Fibroblast of the aortic adventitia (primary cell): ENCODE data around the gene TMEM229B. TPM values are rescaled to one million over a fixed set of nuclear protein-coding genes. Genes with fewer than 3 reads are reported as not detected.
"Not testable (repeated sequence)": the region's sequence is repeated elsewhere in the genome, so short reads cannot be mapped to it uniquely, and the experiment has no call there.

ENCODE experiments used
- DNase-seq: peaks from one replicate; pipeline ENCODE4 v3.0.0-alpha.2; 2010; ENCODE audit warnings: low read depth
- H3K4me3 ChIP-seq: 2 replicates; pipeline ENCODE4 v1.5.1; 2011; ENCODE audit warnings: low read depth, mild to moderate bottlenecking, control low read depth, low read length, moderate library complexity
- CTCF ChIP-seq: IDR thresholded peaks from 2 replicates; pipeline ENCODE4 v1.5.1; 2011; ENCODE audit warnings: mild to moderate bottlenecking, low read length, control low read depth, inconsistent platforms; ENCODE audit not compliant: insufficient read depth
- total RNA-seq: library from RNA; depleted of rRNA; stranded (reverse); fragments of >200 nt; gene quantifications from 2 replicates; pipeline ENCODE4 v1.2.3, GENCODE V29; 2012; ENCODE audit warnings: low replicate concordance

Gene TMEM229B
- total RNA-seq, 1 donor, result 0.81 TPM

- H3K4me3 ChIP-seq, result no peak overlapping the region
- TF ChIP-seq CTCF, result no peak
- DNase-seq, result no peak
These were observed 26.5 kb downstream of the TMEM229B start for GRCh38 chr14:67461996-67462395.

- peak; percentile 60 for DNase-seq
- H3K4me3 ChIP-seq, result no peak overlapping the region
- no peak for TF ChIP-seq CTCF
These were observed 27.1 kb downstream of the TMEM229B start for GRCh38 chr14:67461341-67461985.

GRCh38 chr14:67459336-67459735 is 29.2 kb downstream of the TMEM229B start:
- no peak for TF ChIP-seq CTCF
- no peak overlapping the region for H3K4me3 ChIP-seq

GRCh38 chr14:67457782-67458181 is 30.7 kb downstream of the TMEM229B start:
- DNase-seq, result no peak
- no peak overlapping the region for H3K4me3 ChIP-seq
- TF ChIP-seq CTCF, result no peak

More at GRCh38 chr14:67459336-67459735, 29.2 kb downstream of the TMEM229B start:
- DNase-seq, result no peak

- TF ChIP-seq CTCF, result no peak
- H3K4me3 ChIP-seq, result no peak overlapping the region
- no peak for DNase-seq
These were observed 31.8 kb downstream of the TMEM229B start for GRCh38 chr14:67456732-67457131.

- no peak for DNase-seq
- no peak for TF ChIP-seq CTCF
- no peak overlapping the region for H3K4me3 ChIP-seq
These were observed 34.8 kb downstream of the TMEM229B start for GRCh38 chr14:67453575-67454300.

GRCh38 chr14:67451667-67452066 is 36.9 kb downstream of the TMEM229B start:
- not testable (repeated sequence) for H3K4me3 ChIP-seq, DNase-seq
